SU-DHL-6 (cell line): ENCODE measurements around the gene CKM.

ENCODE experiments used
- EZH2phosphoT487 ChIP-seq: fragments of 200-600 bp; sonication (generic), shearing (Covaris generic); conservative IDR thresholded peaks from 2 replicates; pipeline ENCODE4 v1.6.1; 2018; ENCODE audit warnings: mild to moderate bottlenecking, antibody characterized with exemption, low read length, moderate library complexity, mixed read lengths
- TF ChIP-seq, protein P1 (sequence below): fragments of 200-600 bp; sonication (generic); IDR thresholded peaks from one replicate; pipeline ENCODE4 v1.5.1; 2017; ENCODE audit warnings: antibody characterized with exemption, mild to moderate bottlenecking, low read length, moderate library complexity; ENCODE audit not compliant: insufficient read depth, poor library complexity, severe bottlenecking

DNA sequence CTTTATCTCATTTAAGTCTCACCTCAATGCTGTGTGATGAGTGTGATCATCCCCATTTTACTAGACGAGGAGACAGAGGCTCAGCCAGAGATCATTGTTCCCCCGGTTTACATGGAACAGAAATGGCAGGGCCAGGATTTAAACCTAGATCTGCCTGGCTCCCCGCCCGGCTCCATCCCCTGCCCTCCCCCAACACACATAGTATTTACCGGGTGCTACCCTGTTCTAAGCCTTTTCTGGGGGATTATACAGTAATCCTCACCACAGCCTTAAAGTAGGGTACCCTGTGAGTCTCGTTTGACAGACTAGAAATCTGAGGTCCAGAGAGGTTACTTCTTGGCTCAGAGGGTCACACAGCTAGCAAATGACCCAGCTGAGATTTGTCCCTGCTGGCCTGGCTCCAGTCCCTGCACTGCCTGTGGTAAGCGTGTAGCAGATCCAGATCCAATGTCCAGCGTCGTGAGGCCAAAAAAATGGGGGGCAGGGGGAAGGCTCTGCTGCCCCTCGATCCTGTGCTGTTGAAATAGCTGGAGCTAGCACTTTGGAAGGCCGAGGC is 14.1 kb upstream of the CKM start:
- TF ChIP-seq, protein P1, sequence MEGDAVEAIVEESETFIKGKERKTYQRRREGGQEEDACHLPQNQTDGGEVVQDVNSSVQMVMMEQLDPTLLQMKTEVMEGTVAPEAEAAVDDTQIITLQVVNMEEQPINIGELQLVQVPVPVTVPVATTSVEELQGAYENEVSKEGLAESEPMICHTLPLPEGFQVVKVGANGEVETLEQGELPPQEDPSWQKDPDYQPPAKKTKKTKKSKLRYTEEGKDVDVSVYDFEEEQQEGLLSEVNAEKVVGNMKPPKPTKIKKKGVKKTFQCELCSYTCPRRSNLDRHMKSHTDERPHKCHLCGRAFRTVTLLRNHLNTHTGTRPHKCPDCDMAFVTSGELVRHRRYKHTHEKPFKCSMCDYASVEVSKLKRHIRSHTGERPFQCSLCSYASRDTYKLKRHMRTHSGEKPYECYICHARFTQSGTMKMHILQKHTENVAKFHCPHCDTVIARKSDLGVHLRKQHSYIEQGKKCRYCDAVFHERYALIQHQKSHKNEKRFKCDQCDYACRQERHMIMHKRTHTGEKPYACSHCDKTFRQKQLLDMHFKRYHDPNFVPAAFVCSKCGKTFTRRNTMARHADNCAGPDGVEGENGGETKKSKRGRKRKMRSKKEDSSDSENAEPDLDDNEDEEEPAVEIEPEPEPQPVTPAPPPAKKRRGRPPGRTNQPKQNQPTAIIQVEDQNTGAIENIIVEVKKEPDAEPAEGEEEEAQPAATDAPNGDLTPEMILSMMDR: no peak
- TF ChIP-seq EZH2phosphoT487: no peak
